ENCODE data around the gene FOS.
A peak's percentile ranks its signal among the peaks of the same experiment; 100 is the strongest.

Gene FOS

GRCh38 chr14:75250800-75251199, 27.8 kb upstream of the FOS start:
- no peak for DNase-seq (ENCODE audit: low spot score)

- no peak for DNase-seq (ENCODE audit: low spot score)
Measured at GRCh38 chr14:75252254-75252837, 26.3 kb upstream of the FOS start.

- no peak for DNase-seq (ENCODE audit: low spot score)
Measured at GRCh38 chr14:75254381-75254822, 24.2 kb upstream of the FOS start.

GRCh38 chr14:75254901-75255584, 23.6 kb upstream of the FOS start:
- no peak for DNase-seq (ENCODE audit: low spot score)

GRCh38 chr14:75258079-75258802, 20.4 kb upstream of the FOS start:
- no peak for DNase-seq (ENCODE audit: low spot score)

- DNase-seq (ENCODE audit: low spot score): peak; percentile 99
Measured at GRCh38 chr14:75258803-75259509, 19.7 kb upstream of the FOS start.

- peak; percentile 49 for DNase-seq (ENCODE audit: low spot score)
Measured at GRCh38 chr14:75259510-75259855, 19.1 kb upstream of the FOS start.

- no peak for DNase-seq (ENCODE audit: low spot score)
Measured at GRCh38 chr14:75260025-75260763, 18.4 kb upstream of the FOS start.

- DNase-seq (ENCODE audit: low spot score): no peak
Measured at GRCh38 chr14:75261820-75262219, 16.8 kb upstream of the FOS start.

GRCh38 chr14:75262641-75263040, 16.0 kb upstream of the FOS start:
- no peak for DNase-seq (ENCODE audit: low spot score)

GRCh38 chr14:75264036-75264435, 14.6 kb upstream of the FOS start:
- DNase-seq (ENCODE audit: low spot score): no peak

- no peak for DNase-seq (ENCODE audit: low spot score)
Measured at GRCh38 chr14:75267141-75267721, 11.4 kb upstream of the FOS start.

- no peak for DNase-seq (ENCODE audit: low spot score)
Measured at GRCh38 chr14:75268633-75269550, 9.7 kb upstream of the FOS start.

- no peak for DNase-seq (ENCODE audit: low spot score)
Measured at GRCh38 chr14:75271514-75271913, 7.1 kb upstream of the FOS start.

GRCh38 chr14:75273272-75274049, 5.2 kb upstream of the FOS start:
- no peak for DNase-seq (ENCODE audit: low spot score)

GRCh38 chr14:75274050-75274898, 4.4 kb upstream of the FOS start:
- no peak for DNase-seq (ENCODE audit: low spot score)

- no peak for DNase-seq (ENCODE audit: low spot score)
Measured at GRCh38 chr14:75274899-75275569, 3.6 kb upstream of the FOS start.

- no peak for DNase-seq (ENCODE audit: low spot score)
Measured at GRCh38 chr14:75275598-75275997, 3.0 kb upstream of the FOS start.
